Right lobe of liver (tissue), 4 donors: ENCODE results near the gene STAMBPL1.

Source experiments
- CTCF ChIP-seq, 4 donors: fragments of 200-600 bp in 3 of 4; fragments of 450-650 bp in 1 of 4; IDR thresholded peaks; one replicate each; pipeline versions ENCODE4 v1.5.1 to v1.8.0; 2016 to 2022; ENCODE audit warnings: antibody characterized with exemption in 4 of 4, mild to moderate bottlenecking in 2 of 4
- POLR2A ChIP-seq: fragments of 450-650 bp; IDR thresholded peaks from one replicate; pipeline ENCODE4 v1.6.1; 2017; ENCODE audit warnings: antibody characterized with exemption, mild to moderate bottlenecking
- donor health status: DM: no; HTN: no; CAD: no.
- donor health status: DM: no; HTN: no; CAD: no.
- donor health status: DM: no; HTN: yes; CAD: no.

GRCh38 chr10:88963318-88963717 lies 83.3 kb downstream of the STAMBPL1 start:
- TF ChIP-seq CTCF (IDR thresholded peaks at IDR 0.05) (no peak), POLR2A (no peak)
